Measurements from ENCODE around the gene ZDHHC8. TPM values are rescaled to one million over a fixed set of nuclear protein-coding genes. Genes with fewer than 3 reads are reported as not detected.

ZDHHC8 gene
- total RNA-seq, 1 experiment from 2014 or later = 51.7 TPM

DNA sequence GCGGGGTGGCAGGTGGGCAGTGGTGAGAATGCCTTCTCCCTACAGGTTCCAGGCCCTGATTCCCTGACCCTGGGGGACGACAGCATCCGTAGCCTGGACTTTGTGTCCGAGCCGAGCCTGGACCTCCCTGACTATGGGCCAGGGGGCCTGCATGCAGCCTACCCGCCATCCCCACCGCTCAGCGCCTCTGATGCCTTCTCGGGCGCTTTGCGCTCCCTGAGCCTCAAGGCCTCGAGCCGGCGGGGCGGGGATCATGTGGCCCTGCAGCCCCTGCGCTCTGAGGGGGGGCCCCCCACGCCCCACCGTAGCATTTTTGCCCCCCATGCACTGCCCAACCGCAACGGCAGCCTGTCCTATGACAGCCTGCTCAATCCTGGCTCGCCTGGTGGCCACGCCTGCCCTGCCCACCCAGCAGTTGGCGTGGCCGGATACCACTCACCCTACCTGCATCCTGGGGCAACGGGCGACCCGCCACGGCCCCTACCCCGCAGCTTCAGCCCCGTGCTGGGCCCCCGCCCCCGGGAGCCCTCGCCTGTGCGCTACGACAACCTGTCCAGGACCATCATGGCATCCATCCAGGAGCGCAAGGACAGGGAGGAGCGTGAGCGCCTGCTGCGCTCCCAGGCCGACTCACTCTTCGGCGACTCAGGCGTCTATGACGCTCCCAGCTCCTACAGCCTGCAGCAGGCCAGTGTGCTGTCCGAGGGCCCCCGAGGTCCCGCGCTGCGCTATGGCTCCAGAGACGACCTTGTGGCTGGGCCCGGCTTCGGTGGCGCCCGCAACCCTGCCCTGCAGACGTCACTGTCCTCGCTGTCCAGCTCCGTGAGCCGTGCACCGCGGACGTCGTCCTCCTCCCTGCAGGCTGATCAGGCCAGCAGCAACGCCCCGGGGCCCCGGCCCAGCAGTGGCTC lies 11.4 kb downstream of the ZDHHC8 start:
- no peak overlapping the region for H3K4me3 Mint-ChIP-seq
- no peaks in the 10 kb centered on the region for H3K23me2 ChIP-seq (ENCODE audit: insufficient read length, low read depth, low read length, poor library complexity, severe bottlenecking)
- H3K9ac ChIP-seq (ENCODE audit: extremely low read depth, insufficient read length, low read length) = no peak overlapping the region
- no peak overlapping the region for H4K8ac ChIP-seq (replicated peaks; ENCODE audit: insufficient read length, low read depth, low read length)
- H3K27me3 ChIP-seq (ENCODE audit: insufficient read depth, low read length) = no peaks in the 10 kb centered on the region
- no peaks in the 10 kb centered on the region for H3K79me1 ChIP-seq (ENCODE audit: insufficient read depth, low read depth, low read length, poor library complexity, severe bottlenecking)
- no peak overlapping the region for H3K27ac Mint-ChIP-seq
- no peaks in the 10 kb centered on the region for H4K20me1 ChIP-seq (ENCODE audit: control insufficient read depth, insufficient read depth, insufficient read length)
- H2BK20ac ChIP-seq (ENCODE audit: low read depth, low read length, poor library complexity, severe bottlenecking) = no peak overlapping the region
- TF ChIP-seq, protein P1, sequence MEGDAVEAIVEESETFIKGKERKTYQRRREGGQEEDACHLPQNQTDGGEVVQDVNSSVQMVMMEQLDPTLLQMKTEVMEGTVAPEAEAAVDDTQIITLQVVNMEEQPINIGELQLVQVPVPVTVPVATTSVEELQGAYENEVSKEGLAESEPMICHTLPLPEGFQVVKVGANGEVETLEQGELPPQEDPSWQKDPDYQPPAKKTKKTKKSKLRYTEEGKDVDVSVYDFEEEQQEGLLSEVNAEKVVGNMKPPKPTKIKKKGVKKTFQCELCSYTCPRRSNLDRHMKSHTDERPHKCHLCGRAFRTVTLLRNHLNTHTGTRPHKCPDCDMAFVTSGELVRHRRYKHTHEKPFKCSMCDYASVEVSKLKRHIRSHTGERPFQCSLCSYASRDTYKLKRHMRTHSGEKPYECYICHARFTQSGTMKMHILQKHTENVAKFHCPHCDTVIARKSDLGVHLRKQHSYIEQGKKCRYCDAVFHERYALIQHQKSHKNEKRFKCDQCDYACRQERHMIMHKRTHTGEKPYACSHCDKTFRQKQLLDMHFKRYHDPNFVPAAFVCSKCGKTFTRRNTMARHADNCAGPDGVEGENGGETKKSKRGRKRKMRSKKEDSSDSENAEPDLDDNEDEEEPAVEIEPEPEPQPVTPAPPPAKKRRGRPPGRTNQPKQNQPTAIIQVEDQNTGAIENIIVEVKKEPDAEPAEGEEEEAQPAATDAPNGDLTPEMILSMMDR (conservative IDR thresholded peaks at IDR 0.05) = no peak
- H3K18ac ChIP-seq (ENCODE audit: insufficient read length, low read depth, low read length) = no peak overlapping the region
- no peak overlapping the region for H3K4me2 ChIP-seq (ENCODE audit: insufficient read depth, insufficient read length, low read length)
- no peaks in the 10 kb centered on the region for H3K9me3 ChIP-seq (ENCODE audit: control insufficient read depth, low read depth, low read length)
- no peak overlapping the region for H4K5ac ChIP-seq (ENCODE audit: insufficient read length, low read depth, low read length)
- H3K27me3 Mint-ChIP-seq (ENCODE audit: low read depth) = no peaks in the 10 kb centered on the region
- H3K4ac ChIP-seq (ENCODE audit: low read depth, low read length) = no peak overlapping the region
- no peaks in the 10 kb centered on the region for H3K9me3 Mint-ChIP-seq
- H4K91ac ChIP-seq (ENCODE audit: insufficient read length, low read depth, low read length) = no peak overlapping the region
- H2AK5ac ChIP-seq (ENCODE audit: insufficient read length, low read length) = no peak overlapping the region
- H3T11ph ChIP-seq (ENCODE audit: low read length) = no peak overlapping the region
- H3K4me1 ChIP-seq (ENCODE audit: insufficient read depth, low read length) = no peaks in the 10 kb centered on the region
- H2BK15ac ChIP-seq (ENCODE audit: low read depth, low read length) = no peak overlapping the region
- no CpG with 5 or more reads among the region's 65 CpGs for WGBS (ENCODE audit: extremely low coverage, insufficient read length, low lambda C conversion rate)
- no peak overlapping the region for H2BK5ac ChIP-seq (ENCODE audit: insufficient read length, low read length)
- H3K79me2 ChIP-seq (ENCODE audit: insufficient read depth, low read length) = no peaks in the 10 kb centered on the region
- H3K36me3 Mint-ChIP-seq (ENCODE audit: insufficient read depth in 1 of 3, low read depth in 3 of 3) = no peaks in the 10 kb centered on the region; a peak in 3 of 7 replicates
- no peak overlapping the region for H3K27ac ChIP-seq (ENCODE audit: insufficient read length, low read depth, low read length)
- H2BK12ac ChIP-seq (ENCODE audit: insufficient read length, low read depth, low read length) = no peak overlapping the region
- H3K23ac ChIP-seq (ENCODE audit: insufficient read length, low read depth, low read length) = no peak overlapping the region
- DNase-seq = no peak
- H3K14ac ChIP-seq (ENCODE audit: insufficient read depth, low read length) = no peak overlapping the region
- H2BK120ac ChIP-seq (ENCODE audit: low read depth, low read length, poor library complexity, severe bottlenecking) = no peak overlapping the region
- no peaks in the 10 kb centered on the region for H3K4me1 Mint-ChIP-seq
- no peak overlapping the region for H3K56ac ChIP-seq (ENCODE audit: insufficient read length, low read depth, low read length)
- H2AFZ ChIP-seq (ENCODE audit: low read length) = no peak overlapping the region
